ENCODE data around the gene NEDD4L. TPM values are rescaled to one million over a fixed set of nuclear protein-coding genes. Genes with fewer than 3 reads are reported as not detected.

Gene NEDD4L
- total and polyA plus RNA-seq, 2 donors (not counting 1 experiment from before 2014, with no cell fraction given): 10.3 to 25.7 TPM

- Histone ChIP-seq H2AFZ (ENCODE audit: insufficient read depth, low read depth, low read length, poor library complexity, severe bottlenecking) (no peak overlapping the region), H3K27ac (ENCODE audit: low read length in 2 of 2) (no peak overlapping the region), H3K4me3 (ENCODE audit: control extremely low read depth in 1 of 5, extremely low read depth in 1 of 5, insufficient read depth in 1 of 5, low read depth in 2 of 5, low read length in 4 of 5) (no peak overlapping the region), H3K79me2 (ENCODE audit: control insufficient read depth, insufficient read depth, low read length) (no peaks in the 10 kb centered on the region), H3K9ac (ENCODE audit: low read length) (no peak overlapping the region), H4K20me1 (ENCODE audit: control insufficient read depth, insufficient read depth, low read length, poor library complexity, severe bottlenecking) (no peaks in the 10 kb centered on the region), H3K27me3 (replicated peaks in 1 of 4; ENCODE audit: control extremely low read depth in 1 of 4, control insufficient read depth in 3 of 4, insufficient read depth in 4 of 4, low read length in 3 of 4) (peaks cover 0 to 7% (median 2%) of the 10 kb centered on the region in 4 experiments), H3K4me2 (replicated peaks; ENCODE audit: low read depth, low read length, poor library complexity, severe bottlenecking) (no peak overlapping the region), H3K9me3 (ENCODE audit: control extremely low read depth in 1 of 3, control insufficient read depth in 2 of 3, insufficient read depth in 1 of 3, low read length in 2 of 3) (peaks cover 0 to 2% (median 0%) of the 10 kb centered on the region in 3 donors), H3K36me3 (replicated peaks in 1 of 2; ENCODE audit: control extremely low read depth in 1 of 2, control insufficient read depth in 1 of 2, extremely low read depth in 1 of 2, insufficient read depth in 2 of 2, low read length in 1 of 2) (no peaks in the 10 kb centered on the region), H3K4me1 (ENCODE audit: control insufficient read depth in 2 of 2, insufficient read depth in 2 of 2, low read length in 2 of 2) (no peaks in the 10 kb centered on the region)
- no peaks in the 10 kb centered on the region for H3K9me3 Mint-ChIP-seq (ENCODE audit: insufficient read depth)
- 67% methylated on average over 1 of the region's 3 CpGs for WGBS (ENCODE audit: insufficient coverage)
- TF ChIP-seq EZH2 (IDR thresholded peaks at IDR 0.05; ENCODE audit: borderline replicate concordance, insufficient read depth, low read depth, low read length, poor library complexity, severe bottlenecking): no peak
- TF ChIP-seq CTCF (IDR thresholded peaks at IDR 0.05): no peak
- H3K4me3 Mint-ChIP-seq: no peak overlapping the region
- no peaks in the 10 kb centered on the region for H3K4me1 Mint-ChIP-seq
- DNase-seq: no peak
- H3K27me3 Mint-ChIP-seq: peaks cover 46% of the 10 kb centered on the region
- no peak overlapping the region for H3K27ac Mint-ChIP-seq
- ATAC-seq (ENCODE audit: low read depth): no peak
- POLR2A ChIA-PET: no interaction called here
- CTCF ChIA-PET: interaction anchor here (0.7 kb wide), 1 partner anchor 139 kb away, joined by 3 read pairs; no protein-coding TSS in a partner anchor
- intact Hi-C loops (cut with micrococcal nuclease): no loop called here
Measured at GRCh38 chr18:58005885-58006523, 38.0 kb upstream of the NEDD4L start.

GRCh38 chr18:58009166-58009565 is 34.9 kb upstream of the NEDD4L start:
- Mint-ChIP-seq H3K9me3 (ENCODE audit: insufficient read depth) (no peaks in the 10 kb centered on the region), H3K4me1 (peaks cover 8% of the 10 kb centered on the region), H3K27me3 (peaks cover 43% of the 10 kb centered on the region), H3K4me3 (no peak overlapping the region), H3K27ac (no peak overlapping the region)
- intact Hi-C loops (cut with micrococcal nuclease): no loop called here
- ATAC-seq (ENCODE audit: low read depth): no peak
- Histone ChIP-seq H3K27ac (ENCODE audit: low read length in 2 of 2) (no peak overlapping the region), H2AFZ (ENCODE audit: insufficient read depth, low read depth, low read length, poor library complexity, severe bottlenecking) (no peak overlapping the region), H3K9me3 (ENCODE audit: control extremely low read depth in 1 of 3, control insufficient read depth in 2 of 3, insufficient read depth in 1 of 3, low read length in 2 of 3) (peaks cover 0 to 2% (median 0%) of the 10 kb centered on the region in 3 donors), H3K36me3 (replicated peaks in 1 of 2; ENCODE audit: control extremely low read depth in 1 of 2, control insufficient read depth in 1 of 2, extremely low read depth in 1 of 2, insufficient read depth in 2 of 2, low read length in 1 of 2) (no peaks in the 10 kb centered on the region), H4K20me1 (ENCODE audit: control insufficient read depth, insufficient read depth, low read length, poor library complexity, severe bottlenecking) (no peaks in the 10 kb centered on the region), H3K9ac (ENCODE audit: low read length) (no peak overlapping the region), H3K4me2 (replicated peaks; ENCODE audit: low read depth, low read length, poor library complexity, severe bottlenecking) (no peak overlapping the region), H3K27me3 (replicated peaks in 1 of 4; ENCODE audit: control extremely low read depth in 1 of 4, control insufficient read depth in 3 of 4, insufficient read depth in 4 of 4, low read length in 3 of 4) (peaks cover 0 to 5% (median 2%) of the 10 kb centered on the region in 4 experiments), H3K4me1 (ENCODE audit: control insufficient read depth in 2 of 2, insufficient read depth in 2 of 2, low read length in 2 of 2) (peaks cover 5 to 15% of the 10 kb centered on the region in 2 donors), H3K79me2 (ENCODE audit: control insufficient read depth, insufficient read depth, low read length) (no peaks in the 10 kb centered on the region), H3K4me3 (ENCODE audit: control extremely low read depth in 1 of 5, extremely low read depth in 1 of 5, insufficient read depth in 1 of 5, low read depth in 2 of 5, low read length in 4 of 5) (no peak overlapping the region)
- TF ChIP-seq CTCF (IDR thresholded peaks at IDR 0.05): no peak
- POLR2A ChIA-PET: no interaction called here
- CTCF ChIA-PET: no interaction called here
- no peak for DNase-seq

All from B cell (primary cell).